GM21786 (cell line): ENCODE measurements around the gene MGP.
A peak's percentile ranks its signal among the peaks of the same experiment; 100 is the strongest.

Experiments
- ATAC-seq: cut with Tn5 transposase; IDR thresholded peaks from one replicate; pipeline ENCODE4 v1.9.1; 2021; ENCODE audit not compliant: unreplicated experiment

MGP gene

GRCh38 chr12:14903386-14904098, 17.9 kb upstream of the MGP start:
- no peak for ATAC-seq

DNA sequence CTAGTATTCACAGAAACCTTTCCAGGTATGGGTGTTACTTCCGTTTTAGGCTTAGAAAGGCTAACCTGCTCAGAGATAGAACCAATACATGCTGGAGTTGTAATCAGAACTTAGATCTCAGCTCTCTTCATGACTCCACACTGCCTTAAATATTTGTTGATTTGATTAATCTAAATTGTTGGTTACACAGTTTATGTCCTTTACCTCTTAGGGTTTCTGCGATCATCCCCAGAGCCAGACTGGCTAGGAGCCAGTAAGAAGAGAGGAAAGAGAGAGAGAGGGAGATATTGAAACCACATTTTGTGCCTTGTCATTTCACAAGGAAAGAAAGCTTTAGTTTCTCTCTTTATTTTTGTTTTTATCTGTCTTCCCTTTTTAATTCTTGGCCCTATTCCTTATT, 16.8 kb upstream of the MGP start:
- ATAC-seq, result no peak

DNA sequence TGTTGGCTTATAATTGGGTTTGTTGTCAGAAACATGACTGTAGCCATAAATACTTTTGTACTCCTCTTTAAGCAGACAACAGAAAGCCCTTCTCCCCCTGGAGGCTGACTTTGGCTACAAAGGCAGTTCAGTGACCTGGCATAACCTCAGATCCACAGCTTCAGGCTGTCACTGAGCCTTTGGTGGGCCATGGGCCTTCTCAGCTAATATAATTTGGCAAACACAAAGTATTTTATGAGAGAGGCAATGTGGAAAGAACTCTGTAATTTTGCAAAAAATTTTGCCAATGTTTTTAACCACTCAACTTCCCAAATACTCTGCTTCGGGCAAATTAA, 15.5 kb upstream of the MGP start:
- no peak for ATAC-seq

DNA sequence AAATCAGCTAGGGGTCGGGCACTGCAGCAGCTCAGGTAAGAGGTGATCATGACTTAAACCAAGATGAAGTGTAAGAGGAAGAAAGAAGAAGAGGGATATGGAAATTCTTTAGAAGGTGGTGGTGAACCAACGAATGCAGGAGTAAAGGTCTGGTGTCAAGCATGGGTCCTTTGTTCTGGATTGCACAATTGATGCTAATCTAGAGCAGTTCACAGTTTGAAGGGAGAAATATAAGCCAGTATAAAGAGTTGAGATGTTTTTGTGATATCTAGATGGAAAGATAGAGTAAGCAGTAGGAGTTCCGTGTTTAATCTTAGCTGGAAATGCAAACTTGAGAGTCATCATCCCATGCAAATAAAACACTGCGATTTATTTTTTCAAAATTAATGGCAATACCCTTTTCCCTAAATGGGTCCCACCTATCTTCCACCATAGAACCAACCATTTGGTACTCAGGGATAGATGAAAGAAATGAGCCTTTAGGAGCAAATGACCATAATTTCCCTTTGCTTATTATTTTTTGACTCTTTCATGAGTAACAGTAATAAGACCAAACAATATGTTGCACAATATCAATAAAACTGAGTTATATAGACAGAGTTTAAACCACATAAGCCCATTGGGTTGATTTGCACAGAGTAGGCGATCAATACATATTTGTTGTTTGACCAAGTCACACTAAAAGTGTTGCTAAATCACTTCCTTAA, 15.0 kb upstream of the MGP start:
- no peak for ATAC-seq

- ATAC-seq, result no peak
Observed at GRCh38 chr12:14896521-14897169, 11.0 kb upstream of the MGP start.

GRCh38 chr12:14893506-14894250, 8.0 kb upstream of the MGP start:
- no peak for ATAC-seq

DNA sequence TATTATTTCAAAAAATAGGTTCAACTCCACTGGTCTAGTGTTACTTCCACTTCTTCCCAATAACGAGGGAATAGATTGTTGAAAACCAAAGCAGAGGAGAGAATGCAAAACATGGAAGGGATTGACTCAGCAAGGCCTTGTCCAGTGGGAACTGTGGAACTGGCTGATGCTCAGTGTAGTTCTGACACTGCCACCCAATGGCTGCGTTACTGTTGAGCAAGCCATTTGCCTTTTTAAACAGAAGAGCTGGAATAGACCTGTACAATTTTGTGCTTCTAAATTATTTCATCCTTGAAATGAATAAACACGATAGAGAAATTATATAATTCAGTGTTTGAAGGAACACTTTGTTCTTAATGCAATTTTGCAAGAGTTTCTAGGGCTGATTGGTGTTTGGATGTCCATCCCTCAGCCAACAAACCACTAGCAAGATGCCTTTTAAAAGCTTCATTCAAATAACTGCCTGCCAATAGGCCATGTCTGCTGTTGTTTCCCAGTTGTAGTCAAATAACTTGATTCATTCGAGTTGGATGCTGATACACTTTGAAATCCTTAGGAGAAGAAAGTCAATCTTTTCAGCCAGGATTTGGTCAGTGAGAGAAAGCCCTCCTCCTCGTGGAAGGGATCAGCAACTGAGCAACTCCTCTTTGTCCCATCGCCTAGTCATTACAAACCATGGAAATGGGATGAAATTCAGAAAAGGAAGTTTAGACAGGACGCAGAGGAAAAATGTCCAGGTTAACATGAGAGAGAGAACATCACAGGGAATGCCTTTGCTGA, 7.3 kb upstream of the MGP start:
- ATAC-seq, result no peak

- no peak for ATAC-seq
Observed at GRCh38 chr12:14890701-14891100, 5.0 kb upstream of the MGP start.

DNA sequence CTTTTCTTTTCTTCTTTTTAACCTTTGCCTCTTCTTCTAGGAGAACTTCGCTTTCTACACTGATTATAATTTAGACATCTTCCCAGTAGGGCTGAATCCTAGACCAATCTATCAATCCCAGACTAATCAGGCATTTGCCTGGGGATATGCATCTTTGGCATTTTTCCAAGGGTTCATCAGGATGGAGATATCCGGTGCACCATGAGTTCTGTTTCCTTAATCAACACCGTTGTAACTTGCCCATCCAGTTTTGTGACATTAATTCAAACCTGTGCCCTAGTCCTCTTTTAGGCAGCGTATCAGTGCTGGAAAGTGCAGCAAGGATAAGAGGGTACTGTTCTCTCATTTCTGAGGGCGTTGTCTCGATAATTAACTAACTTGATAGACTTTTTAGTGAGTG, 617 bp upstream of the MGP start:
- no peak for ATAC-seq

GRCh38 chr12:14884458-14884878, 1.2 kb downstream of the MGP start:
- peak; percentile 96 for ATAC-seq

DNA sequence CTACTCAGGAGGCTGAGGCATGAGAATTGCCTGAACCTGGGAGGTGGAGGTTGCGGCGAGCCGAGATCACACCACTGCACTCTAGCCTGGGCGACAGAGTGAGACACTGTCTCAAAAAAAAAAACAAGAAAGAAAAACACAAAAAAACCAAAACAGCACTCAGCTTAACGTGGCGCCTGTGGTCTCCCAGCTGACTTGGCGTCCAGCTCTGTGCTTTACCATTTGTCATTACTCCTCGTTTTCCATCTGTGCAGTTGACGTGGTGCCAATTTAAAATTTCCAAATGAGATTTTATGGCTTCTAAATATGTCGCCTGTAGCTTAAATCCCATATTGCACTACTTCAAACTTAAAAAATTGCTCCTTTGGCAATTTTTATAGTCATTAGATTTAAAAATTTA, 2.0 kb downstream of the MGP start:
- no peak for ATAC-seq

- ATAC-seq, result no peak
Observed at GRCh38 chr12:14880890-14881453, 4.7 kb downstream of the MGP start.

DNA sequence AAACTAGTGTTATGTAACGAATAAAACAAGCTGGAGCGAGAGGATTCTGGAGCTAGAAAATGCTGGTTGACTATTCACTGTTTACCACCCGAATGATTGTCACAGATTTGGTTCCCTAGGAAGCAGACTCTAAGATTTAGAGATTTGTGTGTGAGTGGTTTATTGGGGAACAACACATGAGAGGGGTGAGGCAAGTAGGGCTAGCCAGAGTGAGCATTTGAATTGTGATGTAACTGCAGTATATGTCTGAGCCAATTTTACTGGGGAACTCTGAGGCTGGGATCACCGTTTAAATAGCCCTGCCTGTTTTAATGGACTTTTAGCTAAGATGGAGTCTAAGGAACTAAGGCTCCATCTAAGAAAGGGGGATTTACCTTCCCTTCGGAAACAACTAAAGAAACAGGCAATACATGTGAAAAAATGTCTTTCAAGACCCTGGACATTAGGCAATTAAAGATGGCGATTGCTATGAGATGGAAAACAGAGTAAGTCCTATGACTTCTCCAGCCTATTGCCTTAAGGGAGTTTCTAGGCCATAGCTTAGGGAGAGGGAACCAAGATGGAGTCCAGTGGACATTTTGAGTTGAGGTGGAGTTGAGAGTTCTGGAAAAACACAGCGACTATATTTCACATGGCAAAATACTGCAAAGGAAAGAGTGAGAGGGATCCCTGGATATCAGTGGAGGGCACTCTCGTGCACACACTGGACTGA, 6.3 kb downstream of the MGP start:
- no peak for ATAC-seq

- ATAC-seq, result no peak
Observed at GRCh38 chr12:14878488-14878887, 7.2 kb downstream of the MGP start.

GRCh38 chr12:14876833-14877232, 8.8 kb downstream of the MGP start:
- ATAC-seq, result no peak

GRCh38 chr12:14874882-14875281, 10.8 kb downstream of the MGP start:
- no peak for ATAC-seq

GRCh38 chr12:14873440-14874185, 12.0 kb downstream of the MGP start:
- no peak for ATAC-seq

GRCh38 chr12:14871886-14872285, 13.8 kb downstream of the MGP start:
- ATAC-seq, result no peak

DNA sequence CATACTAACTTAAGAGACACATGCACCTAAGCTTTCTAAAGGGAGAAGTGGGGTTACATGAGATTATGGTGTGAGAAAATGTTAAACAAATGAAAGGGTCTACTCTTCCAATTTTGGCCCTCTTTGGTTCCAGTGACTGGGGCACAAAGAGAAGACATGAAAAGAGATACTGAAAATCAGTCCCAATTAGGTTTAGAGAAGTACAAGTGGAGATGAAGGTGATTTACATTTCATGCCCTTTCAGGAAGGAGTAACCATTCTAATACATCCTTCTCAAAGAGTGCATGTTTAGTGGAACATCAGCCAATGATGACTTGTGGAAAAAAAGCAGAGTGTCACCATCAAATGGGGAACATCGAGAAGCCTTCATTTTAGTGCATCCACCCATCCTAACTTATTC, 14.4 kb downstream of the MGP start:
- no peak for ATAC-seq
